ENCODE results near the gene SCN8A.

The SCN8A gene

DNA sequence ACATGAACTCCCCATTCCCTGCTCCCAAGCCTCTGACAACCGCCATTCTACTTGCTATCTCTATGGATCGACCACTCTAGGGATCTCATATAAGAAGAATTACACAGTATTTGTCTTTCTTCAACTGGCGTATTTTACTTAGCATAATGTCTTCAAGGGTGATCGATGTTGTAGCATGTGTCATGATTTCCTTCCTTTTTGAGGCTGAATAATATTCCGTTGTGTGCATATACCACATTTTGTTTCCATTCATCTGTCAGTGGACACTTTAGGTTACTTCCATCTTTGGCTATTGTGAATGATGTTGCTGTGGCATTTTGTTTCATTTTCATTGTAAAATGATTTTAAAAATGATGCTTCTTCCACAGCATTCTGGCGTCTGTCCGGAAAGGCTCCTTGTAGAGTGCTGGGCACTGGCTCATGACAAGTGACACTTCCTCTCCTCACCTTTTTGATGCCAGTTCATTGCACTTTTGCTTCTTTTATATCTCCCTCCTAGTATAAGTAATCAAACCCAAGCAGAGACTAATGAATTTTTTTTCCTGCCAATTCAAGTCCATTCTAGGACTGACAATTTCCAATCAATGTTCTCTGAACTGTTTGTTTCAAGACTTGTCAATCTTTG lies 39.3 kb downstream of the SCN8A start:
- no peak overlapping the region for H3K4me3 ChIP-seq (ENCODE audit: low read depth, low read length)
- TF ChIP-seq, protein P1, sequence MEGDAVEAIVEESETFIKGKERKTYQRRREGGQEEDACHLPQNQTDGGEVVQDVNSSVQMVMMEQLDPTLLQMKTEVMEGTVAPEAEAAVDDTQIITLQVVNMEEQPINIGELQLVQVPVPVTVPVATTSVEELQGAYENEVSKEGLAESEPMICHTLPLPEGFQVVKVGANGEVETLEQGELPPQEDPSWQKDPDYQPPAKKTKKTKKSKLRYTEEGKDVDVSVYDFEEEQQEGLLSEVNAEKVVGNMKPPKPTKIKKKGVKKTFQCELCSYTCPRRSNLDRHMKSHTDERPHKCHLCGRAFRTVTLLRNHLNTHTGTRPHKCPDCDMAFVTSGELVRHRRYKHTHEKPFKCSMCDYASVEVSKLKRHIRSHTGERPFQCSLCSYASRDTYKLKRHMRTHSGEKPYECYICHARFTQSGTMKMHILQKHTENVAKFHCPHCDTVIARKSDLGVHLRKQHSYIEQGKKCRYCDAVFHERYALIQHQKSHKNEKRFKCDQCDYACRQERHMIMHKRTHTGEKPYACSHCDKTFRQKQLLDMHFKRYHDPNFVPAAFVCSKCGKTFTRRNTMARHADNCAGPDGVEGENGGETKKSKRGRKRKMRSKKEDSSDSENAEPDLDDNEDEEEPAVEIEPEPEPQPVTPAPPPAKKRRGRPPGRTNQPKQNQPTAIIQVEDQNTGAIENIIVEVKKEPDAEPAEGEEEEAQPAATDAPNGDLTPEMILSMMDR (IDR thresholded peaks at IDR 0.05; ENCODE audit: low read depth, low read length, missing control alignments), result no peak
- H3K36me3 ChIP-seq (replicated peaks), result no peaks in the 10 kb centered on the region
- H3K27me3 ChIP-seq (replicated peaks), result no peaks in the 10 kb centered on the region
- DNase-seq, result no peak
- no peak overlapping the region for H3K27ac ChIP-seq
- in situ Hi-C loops (cut with HindIII; ENCODE audit: low pct_ligation_motif_present, low sequenced_read_pairs), result no loop called here

DNA sequence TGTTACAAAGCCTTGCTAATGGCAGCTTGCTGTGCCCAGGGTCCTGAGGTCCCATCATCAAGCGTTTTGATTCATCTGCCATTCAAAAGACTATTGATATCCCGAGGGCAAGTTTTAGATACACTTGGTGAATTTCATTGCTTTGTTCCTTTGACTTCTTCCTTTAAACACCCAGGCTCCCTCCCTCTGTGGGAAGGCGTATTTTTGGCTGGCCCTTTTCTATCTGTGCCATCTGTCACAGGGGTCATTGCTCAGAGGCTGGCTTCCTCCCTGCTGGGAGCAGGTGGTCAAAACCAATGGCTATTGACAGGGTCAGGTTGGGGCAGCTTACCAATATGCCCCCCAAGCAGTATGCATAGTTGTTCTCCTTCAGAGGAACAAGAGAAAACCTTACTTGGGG lies 40.0 kb downstream of the SCN8A start:
- in situ Hi-C loops (cut with HindIII; ENCODE audit: low pct_ligation_motif_present, low sequenced_read_pairs), result no loop called here
- Histone ChIP-seq H3K4me3 (ENCODE audit: low read depth, low read length) (no peak overlapping the region), H3K27me3 (replicated peaks) (no peaks in the 10 kb centered on the region), H3K36me3 (replicated peaks) (no peaks in the 10 kb centered on the region), H3K27ac (no peak overlapping the region)
- TF ChIP-seq, protein P1 (IDR thresholded peaks at IDR 0.05; ENCODE audit: low read depth, low read length, missing control alignments), result no peak
- DNase-seq, result no peak

DNA sequence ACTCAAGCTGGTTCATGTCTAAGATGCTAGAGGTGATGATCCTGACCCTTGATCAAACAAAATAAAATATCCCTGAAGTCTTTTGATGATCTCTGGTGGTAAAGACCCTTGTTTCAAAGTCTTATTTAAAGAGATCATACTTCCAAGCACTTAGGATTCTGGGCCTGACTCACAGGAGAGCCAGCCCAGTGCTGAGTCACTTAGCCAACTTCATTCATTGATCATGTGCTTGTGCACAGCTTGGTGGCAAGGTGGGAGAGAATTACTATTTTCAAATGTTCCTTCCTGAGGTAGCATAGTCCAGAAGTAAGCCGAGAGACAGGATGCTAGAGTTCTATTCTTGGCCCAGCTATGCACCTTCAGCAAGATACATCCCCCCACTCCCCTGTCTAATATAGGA lies 40.6 kb downstream of the SCN8A start:
- TF ChIP-seq, protein P1 (IDR thresholded peaks at IDR 0.05; ENCODE audit: low read depth, low read length, missing control alignments), result no peak
- Histone ChIP-seq H3K4me3 (ENCODE audit: low read depth, low read length) (no peak overlapping the region), H3K27me3 (replicated peaks) (no peaks in the 10 kb centered on the region), H3K36me3 (replicated peaks) (no peaks in the 10 kb centered on the region), H3K27ac (no peak overlapping the region)
- in situ Hi-C loops (cut with HindIII; ENCODE audit: low pct_ligation_motif_present, low sequenced_read_pairs), result no loop called here
- peak; percentile 38 for DNase-seq

DNA sequence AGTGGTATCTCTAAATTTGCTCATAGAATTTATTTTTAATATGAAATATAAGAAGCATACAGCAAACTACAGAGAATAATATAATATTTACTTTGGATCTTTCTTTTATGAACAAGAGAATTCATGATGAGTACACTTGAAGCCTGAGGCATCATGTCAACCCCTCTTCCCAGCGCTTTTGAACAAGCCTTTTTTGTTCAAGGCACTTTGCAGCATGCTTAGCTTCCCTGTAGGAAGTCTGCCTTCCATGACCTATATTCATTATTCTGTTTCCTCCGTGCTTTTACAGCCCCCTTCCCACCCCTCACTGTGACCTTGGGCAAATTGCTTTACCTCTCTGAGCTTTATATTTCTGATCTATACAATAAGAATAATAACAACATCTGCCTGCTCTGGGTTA lies 41.6 kb downstream of the SCN8A start:
- Histone ChIP-seq H3K4me3 (ENCODE audit: low read depth, low read length) (no peak overlapping the region), H3K36me3 (replicated peaks) (no peaks in the 10 kb centered on the region), H3K27me3 (replicated peaks) (no peaks in the 10 kb centered on the region), H3K27ac (no peak overlapping the region)
- TF ChIP-seq, protein P1 (IDR thresholded peaks at IDR 0.05; ENCODE audit: low read depth, low read length, missing control alignments), result no peak
- DNase-seq, result no peak
- in situ Hi-C loops (cut with HindIII; ENCODE audit: low pct_ligation_motif_present, low sequenced_read_pairs), result no loop called here

DNA sequence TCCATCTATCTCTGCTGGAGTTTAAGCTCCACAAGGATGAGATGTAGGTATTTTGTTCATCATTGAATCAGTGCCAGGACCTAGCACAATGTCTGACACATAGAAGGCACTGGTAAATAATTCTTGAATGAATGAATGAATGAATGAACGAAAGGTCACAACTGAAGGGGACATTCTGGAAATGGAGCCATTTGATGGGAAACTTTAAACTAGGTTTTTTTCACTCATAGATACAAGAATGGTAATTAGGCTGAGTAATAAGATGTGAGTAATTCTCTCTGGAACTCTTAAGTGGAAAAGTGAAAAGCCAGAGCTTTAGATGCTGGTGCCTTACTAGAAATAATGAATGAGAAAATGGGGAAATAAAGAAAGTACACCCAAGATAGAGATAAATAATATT lies 44.3 kb downstream of the SCN8A start:
- H3K27ac ChIP-seq, result no peak overlapping the region
- DNase-seq, result no peak
- no peaks in the 10 kb centered on the region for H3K27me3 ChIP-seq (replicated peaks)
- TF ChIP-seq, protein P1 (IDR thresholded peaks at IDR 0.05; ENCODE audit: low read depth, low read length, missing control alignments), result no peak
- H3K36me3 ChIP-seq (replicated peaks), result no peaks in the 10 kb centered on the region
- in situ Hi-C loops (cut with HindIII; ENCODE audit: low pct_ligation_motif_present, low sequenced_read_pairs), result no loop called here
- no peak overlapping the region for H3K4me3 ChIP-seq (ENCODE audit: low read depth, low read length)

DNA sequence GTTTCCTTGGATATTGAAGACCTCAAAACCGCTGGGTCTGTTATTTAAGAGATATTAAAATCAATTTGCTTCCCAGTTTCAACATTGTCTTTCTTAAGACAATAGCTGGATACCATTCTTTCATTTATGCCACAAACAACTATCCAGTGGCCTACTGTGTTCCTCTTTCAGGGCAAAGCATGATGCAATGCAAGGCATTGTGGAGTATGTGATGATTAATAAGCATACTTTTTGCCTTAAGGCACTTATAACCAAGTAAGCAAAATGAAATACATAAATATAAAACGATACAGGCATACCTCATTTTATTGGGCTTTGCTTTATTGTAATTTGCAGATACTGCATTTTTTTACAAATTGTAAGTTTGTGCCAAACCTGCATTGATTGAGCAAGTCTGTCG lies 45.5 kb downstream of the SCN8A start:
- no peak for DNase-seq
- in situ Hi-C loops (cut with HindIII; ENCODE audit: low pct_ligation_motif_present, low sequenced_read_pairs), result no loop called here
- Histone ChIP-seq H3K4me3 (ENCODE audit: low read depth, low read length) (no peak overlapping the region), H3K27ac (no peak overlapping the region), H3K27me3 (replicated peaks) (no peaks in the 10 kb centered on the region), H3K36me3 (replicated peaks) (no peaks in the 10 kb centered on the region)
- TF ChIP-seq, protein P1 (IDR thresholded peaks at IDR 0.05; ENCODE audit: low read depth, low read length, missing control alignments), result no peak

Measured in brain microvascular endothelial cell (primary cell).